NCI-H187 (cell line): ENCODE measurements around the gene HCLS1.
"Not testable (repeated sequence)": the region's sequence is repeated elsewhere in the genome, so short reads cannot be mapped to it uniquely, and the experiment has no call there.

ENCODE experiments used
- DNase-seq, 2 experiments: peaks; one replicate each; lab custom pipeline; 2025; lab: John Stamatoyannopoulos, UW

Gene HCLS1

GRCh38 chr3:121595765-121596406, 64.8 kb downstream of the HCLS1 start:
- no peak for DNase-seq

- no peak for DNase-seq
These were observed 65.9 kb downstream of the HCLS1 start for GRCh38 chr3:121594850-121595249.

GRCh38 chr3:121593806-121594205, 66.9 kb downstream of the HCLS1 start:
- DNase-seq: not testable (repeated sequence)

GRCh38 chr3:121592856-121593702, 67.6 kb downstream of the HCLS1 start, which contains the start of gene FBXO40:
Gene FBXO40, plus strand, starts transcription at chr3:121593379. Its CDS starts 27,197 bp downstream, at chr3:121620576.
- peak; percentile 57 to 62 for DNase-seq

GRCh38 chr3:121584418-121584817, 76.3 kb downstream of the HCLS1 start:
- no peak for DNase-seq

GRCh38 chr3:121581691-121582090, 79.0 kb downstream of the HCLS1 start:
- DNase-seq: no peak
